ENCODE data around the gene PRKCB. TPM values are rescaled to one million over a fixed set of nuclear protein-coding genes. Genes with fewer than 3 reads are reported as not detected.

Gene PRKCB
- total RNA-seq, 1 donor from 2014 or later = not detected

- DNase-seq (ENCODE audit: low read depth, low spot score) = peak; percentile 7
Observed at GRCh38 chr16:24041834-24042631, 206.2 kb downstream of the PRKCB start.

- no peak for DNase-seq (ENCODE audit: low read depth, low spot score)
Observed at GRCh38 chr16:24044467-24044866, 208.7 kb downstream of the PRKCB start.

DNA sequence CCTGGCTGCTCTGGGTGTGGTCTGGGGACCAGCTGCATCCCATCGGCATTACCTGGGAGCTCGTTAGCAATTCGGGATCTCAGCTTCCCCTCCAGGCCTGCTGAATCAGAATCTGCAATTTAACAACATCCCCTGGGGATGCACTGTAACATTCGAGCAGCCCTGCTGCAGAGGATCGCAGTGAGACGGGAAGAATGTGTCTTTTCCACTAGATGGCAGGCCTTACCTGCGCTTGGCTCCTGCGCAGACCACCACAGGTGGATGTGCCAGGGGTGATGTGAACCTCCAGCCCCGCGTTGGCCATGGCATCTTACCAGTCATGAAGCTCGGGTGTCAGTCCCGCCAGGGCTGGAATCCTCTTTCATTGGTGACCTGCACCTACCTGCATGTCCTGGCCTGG lies 209.9 kb downstream of the PRKCB start:
- DNase-seq (ENCODE audit: low read depth, low spot score) = no peak

DNA sequence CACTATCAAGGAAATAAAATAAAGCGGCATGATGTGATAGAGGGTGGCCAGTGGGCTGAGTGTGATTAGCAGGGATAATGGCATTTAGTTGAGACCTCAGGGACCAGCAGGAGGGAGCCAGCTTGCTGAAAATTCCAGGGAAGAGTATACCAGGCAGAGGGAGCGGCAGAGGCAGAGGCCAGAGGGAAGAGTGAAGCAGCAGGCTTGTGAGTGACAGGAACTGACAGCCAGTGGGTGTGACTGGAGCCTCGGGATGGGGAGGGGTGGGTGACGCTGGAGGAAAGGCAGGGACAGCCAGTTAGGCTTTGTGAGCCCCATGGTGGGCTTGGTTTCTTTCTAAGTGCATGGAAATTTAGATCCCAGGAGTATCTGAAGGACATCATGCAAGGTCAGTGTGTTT lies 210.7 kb downstream of the PRKCB start:
- DNase-seq (ENCODE audit: low read depth, low spot score) = no peak

DNA sequence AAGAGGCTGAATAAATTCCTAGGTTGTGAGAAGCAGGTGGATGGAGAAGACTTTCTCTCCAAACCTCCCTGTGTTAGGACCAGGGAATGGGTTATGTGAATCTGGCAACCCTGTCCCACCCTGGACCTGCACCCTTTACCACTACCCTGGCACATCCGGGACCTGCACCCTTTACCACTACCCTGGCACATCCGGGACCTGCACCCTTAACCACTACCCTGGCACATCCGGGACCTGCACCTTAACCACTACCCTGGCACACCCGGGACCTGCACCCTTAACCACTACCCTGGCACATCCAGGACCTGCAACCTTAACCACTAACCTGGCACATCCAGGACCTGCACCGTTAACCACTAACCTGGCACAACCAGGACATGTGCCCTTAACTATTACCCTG lies 213.3 kb downstream of the PRKCB start:
- DNase-seq (ENCODE audit: low read depth, low spot score) = no peak

DNA sequence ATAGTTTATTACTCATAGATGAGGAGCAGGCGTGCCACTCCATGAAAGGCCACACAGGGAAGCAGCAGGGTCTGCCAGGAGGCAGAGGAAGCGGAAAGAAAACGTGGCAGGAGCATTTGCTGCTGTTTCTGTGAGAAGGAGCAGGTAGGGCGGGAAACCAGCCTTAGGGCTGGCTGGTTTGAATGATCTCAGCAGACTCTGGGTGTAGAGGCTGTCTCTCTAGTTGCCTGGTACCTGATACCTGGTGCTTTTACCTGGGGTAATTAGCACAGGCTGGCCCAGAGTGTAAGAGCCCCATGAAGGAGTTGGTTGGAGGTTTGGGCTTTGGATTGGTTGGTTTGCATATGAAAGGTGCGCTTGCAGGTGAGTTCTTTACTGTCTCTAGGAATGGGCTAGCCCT lies 215.3 kb downstream of the PRKCB start:
- DNase-seq (ENCODE audit: low read depth, low spot score) = no peak

DNA sequence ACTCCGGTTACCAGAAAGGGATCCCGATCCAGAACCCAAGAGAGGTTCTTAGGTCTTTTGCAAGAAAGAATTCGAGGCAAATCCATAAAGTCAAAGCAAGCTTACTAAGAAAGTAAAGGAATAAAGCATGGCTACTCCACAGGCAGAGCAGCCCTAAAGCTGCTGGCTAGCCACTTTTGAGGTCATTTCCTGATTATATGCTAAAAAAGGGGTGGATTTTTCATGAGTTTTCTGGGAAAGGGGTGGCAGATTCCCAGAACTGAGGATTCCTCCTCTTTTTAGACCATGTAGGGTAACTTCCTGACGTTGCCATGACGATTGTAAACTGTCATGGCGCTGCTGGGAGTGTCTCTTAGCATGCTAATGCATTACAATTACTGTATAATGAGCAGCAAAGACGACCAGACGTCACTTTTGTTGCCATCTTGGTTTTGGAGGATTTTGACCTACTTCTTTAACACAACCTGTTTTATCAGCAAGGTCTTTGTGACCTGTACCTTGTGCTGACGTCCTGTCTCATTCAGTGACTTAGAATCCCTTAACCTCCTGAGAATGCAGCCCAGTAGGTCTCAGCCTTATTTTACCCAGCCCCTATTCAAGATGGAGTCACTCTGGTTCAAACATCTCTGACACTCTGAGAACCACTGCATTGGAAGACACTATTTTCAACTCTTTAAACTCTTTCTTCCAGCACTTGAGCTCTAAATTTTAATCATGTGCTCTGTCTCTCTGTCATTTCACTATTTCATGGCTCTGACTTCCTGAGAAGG lies 216.7 kb downstream of the PRKCB start:
- DNase-seq (ENCODE audit: low read depth, low spot score) = no peak

DNA sequence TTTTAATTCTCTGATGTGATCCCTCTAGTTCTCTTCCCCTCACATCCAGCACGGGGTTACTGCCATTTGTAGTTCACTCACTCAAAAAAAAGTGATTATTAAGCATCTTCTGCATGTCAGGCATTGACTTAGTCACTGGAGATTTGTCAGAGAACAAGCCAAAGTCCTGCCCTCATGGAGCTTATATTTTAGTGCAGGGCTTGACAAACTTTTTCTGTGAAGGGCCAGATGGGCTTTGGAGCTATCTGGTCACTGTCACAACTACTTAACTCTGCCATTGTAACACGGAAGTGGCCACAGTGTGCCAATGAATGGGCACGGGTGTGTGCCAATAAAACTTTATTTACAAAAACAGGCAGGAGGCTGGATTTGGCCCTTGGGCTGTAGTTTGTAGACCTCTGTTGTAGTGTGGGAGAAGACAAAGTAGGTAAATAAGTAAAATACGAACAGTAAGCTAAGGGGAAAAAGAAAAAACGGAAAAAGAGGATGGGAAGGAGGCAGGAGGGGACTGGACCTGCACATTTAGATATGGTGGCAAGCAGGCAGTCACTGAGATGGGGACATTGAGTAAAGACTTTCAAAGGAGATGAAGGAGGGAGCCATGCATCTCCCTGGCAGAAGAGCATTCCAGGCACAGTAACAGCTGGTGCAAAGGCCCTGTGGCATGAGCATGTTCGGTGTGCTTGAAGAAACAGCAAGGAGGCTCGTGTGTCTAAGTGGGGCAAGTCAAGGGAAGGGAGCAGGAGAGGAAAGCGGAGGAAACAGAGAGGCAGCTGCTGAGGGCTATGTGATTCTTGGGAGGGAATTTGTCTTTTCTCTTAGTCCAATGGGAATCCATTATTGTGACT lies 217.5 kb downstream of the PRKCB start:
- no peak for DNase-seq (ENCODE audit: low read depth, low spot score)

DNA sequence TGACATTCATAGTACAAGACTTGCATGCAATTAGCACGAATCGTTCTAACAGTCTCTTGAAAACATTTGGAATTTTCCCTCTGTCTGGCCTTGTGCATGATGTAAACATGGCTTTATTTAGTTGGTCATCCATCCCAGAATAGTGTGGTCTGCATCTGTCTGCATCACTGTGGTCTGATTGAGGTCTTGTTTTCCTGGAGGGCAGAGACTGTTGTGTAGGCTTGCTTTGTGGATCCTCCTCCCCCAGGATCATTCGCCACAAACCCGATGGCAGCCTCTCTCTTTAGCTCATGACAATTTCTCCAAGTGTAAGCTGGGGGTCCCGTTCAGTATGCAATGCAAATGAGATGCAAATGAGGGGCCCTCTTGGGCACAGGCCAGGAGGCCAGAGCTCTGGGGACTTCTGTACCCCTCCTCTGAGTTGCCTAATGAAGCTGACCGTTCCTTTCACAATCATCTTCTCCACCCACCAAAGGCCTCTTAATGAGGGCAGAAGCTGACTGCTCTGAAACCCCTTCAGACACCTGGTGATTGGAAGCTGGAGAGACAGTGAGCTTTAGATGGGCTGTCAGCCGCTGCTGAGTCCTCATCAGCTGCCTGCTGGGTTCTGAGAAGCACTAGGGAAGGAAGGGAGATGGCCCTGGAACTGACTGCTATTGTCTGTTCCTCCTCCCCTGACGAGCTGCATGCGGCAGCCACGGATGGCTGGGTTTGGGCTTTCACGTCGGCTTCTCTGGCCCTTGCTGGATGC lies 219.1 kb downstream of the PRKCB start:
- no peak for DNase-seq (ENCODE audit: low read depth, low spot score)

- no peak for DNase-seq (ENCODE audit: low read depth, low spot score)
Observed at GRCh38 chr16:24062270-24062817, 226.6 kb downstream of the PRKCB start.

- no peak for DNase-seq (ENCODE audit: low read depth, low spot score)
Observed at GRCh38 chr16:24069036-24069590, 233.3 kb downstream of the PRKCB start.

- DNase-seq (ENCODE audit: low read depth, low spot score) = peak; percentile 27
Observed at GRCh38 chr16:24070851-24071250, 235.1 kb downstream of the PRKCB start.

DNA sequence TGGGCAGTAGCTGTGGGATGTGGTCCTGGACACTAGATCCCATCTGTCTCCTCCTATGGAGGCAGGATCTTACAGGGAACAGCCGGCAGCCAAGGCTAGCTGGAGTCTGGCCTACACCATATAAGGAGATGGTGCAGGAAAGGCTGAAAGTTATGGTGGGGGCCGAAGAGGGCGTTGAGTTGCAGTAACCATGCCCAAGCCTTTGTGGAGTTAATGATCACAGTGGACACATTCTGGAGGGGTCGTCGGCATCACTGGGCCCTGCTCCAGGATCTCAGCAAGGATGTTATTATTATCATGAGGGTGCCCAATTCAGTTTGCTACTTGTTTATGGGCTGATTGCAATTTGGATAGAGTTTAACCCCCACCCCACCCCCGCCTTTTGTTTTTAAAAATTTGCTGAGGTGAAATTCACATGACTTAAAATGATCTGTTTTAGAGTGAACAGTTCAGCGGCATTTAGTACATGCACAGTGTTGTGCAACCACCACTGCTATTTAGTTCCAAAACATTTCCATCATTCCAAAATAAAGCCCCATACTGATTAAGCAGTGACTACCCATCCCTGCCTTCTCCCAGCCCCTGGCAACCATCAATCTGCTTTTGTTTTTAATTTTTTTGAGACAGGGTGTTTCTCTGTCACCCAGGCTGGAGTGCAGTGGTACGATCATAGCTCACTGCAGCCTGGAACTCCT lies 236.0 kb downstream of the PRKCB start:
- no peak for DNase-seq (ENCODE audit: low read depth, low spot score)

DNA sequence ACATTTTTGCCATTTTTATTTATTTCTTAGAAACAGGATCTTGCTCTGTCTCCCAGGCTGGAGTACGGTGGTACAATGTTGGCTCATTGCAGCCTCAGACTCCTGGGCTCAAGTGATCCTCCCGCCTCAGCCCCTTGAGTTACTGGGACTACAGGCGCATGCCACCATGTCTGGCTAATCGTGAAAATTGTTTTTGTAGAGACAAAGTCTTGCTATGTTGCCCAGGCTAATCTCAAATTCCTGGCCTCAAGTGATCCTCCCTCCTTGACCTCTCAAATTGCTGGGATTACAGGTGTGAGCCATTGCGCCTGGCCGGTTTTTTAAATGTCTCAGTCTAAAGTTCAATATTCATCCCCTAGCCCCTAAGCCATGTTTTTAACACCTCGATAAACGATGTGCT lies 237.5 kb downstream of the PRKCB start:
- DNase-seq (ENCODE audit: low read depth, low spot score) = no peak

DNA sequence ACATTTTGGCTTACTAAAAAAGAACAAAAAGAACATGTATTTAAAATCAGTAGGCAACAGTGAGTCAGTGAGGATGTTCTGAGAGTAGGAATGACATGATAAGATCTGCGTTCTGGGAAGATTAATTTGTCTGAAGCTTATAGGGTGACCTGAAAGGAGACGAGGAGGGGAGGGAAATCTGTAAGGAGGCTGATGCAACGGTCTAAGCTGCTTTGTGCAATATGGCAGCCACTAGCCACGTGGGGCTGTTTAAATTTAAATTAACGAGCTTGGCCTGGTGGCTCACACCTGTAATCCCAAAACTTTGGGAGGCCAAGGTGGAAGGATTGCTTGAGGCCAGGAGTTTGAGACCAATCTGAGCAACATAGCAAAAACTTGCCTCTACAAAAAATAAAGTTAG lies 238.8 kb downstream of the PRKCB start:
- no peak for DNase-seq (ENCODE audit: low read depth, low spot score)

DNA sequence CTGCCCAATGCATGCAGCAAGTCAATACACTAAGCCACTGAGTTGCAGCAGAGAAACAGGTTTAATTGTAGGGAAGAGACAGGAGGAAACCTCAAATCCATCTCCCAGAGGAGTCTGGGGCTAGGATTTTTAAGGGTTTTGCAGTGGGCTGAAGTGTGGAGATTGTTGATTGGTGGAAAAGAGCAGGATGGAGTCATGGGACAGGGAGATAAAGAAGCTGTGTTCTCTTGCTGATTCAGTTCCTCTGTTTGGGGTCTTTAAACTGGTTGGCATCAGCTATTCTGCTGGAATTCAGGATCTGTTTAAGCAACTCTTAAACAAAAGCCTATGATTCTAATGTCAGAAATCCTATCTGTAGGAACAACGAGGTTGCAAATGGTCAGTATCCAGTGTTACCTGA lies 239.5 kb downstream of the PRKCB start:
- DNase-seq (ENCODE audit: low read depth, low spot score) = no peak

GRCh38 chr16:24075931-24076716 lies 240.3 kb downstream of the PRKCB start:
- DNase-seq (ENCODE audit: low read depth, low spot score) = no peak

- DNase-seq (ENCODE audit: low read depth, low spot score) = no peak
Observed at GRCh38 chr16:24077292-24077691, 241.5 kb downstream of the PRKCB start.

GRCh38 chr16:24077966-24078365 lies 242.2 kb downstream of the PRKCB start:
- DNase-seq (ENCODE audit: low read depth, low spot score) = no peak
